GM18870 (cell line): Measurements from ENCODE around the gene WDR38.

Experiments
- ATAC-seq: cut with Tn5 transposase; IDR thresholded peaks from one replicate; pipeline ENCODE4 v1.9.1; 2021; ENCODE audit warnings: moderate library complexity; ENCODE audit not compliant: unreplicated experiment

Gene WDR38

GRCh38 chr9:124880501-124880900 is 27.2 kb downstream of the WDR38 start:
- no peak for ATAC-seq

- no peak for ATAC-seq
These were observed 28.0 kb downstream of the WDR38 start for GRCh38 chr9:124881138-124881743.

- ATAC-seq = no peak
These were observed 29.0 kb downstream of the WDR38 start for GRCh38 chr9:124882231-124882630.

GRCh38 chr9:124884376-124884775 is 31.1 kb downstream of the WDR38 start:
- ATAC-seq = no peak

GRCh38 chr9:124885551-124885950 is 32.3 kb downstream of the WDR38 start:
- ATAC-seq = no peak

- no peak for ATAC-seq
These were observed 33.2 kb downstream of the WDR38 start for GRCh38 chr9:124886461-124886860.

GRCh38 chr9:124886866-124887492 is 33.7 kb downstream of the WDR38 start:
- ATAC-seq = no peak

GRCh38 chr9:124887832-124888231 is 34.6 kb downstream of the WDR38 start:
- ATAC-seq = no peak

GRCh38 chr9:124889006-124889405 is 35.7 kb downstream of the WDR38 start:
- no peak for ATAC-seq

GRCh38 chr9:124890179-124890578 is 36.9 kb downstream of the WDR38 start:
- no peak for ATAC-seq

- ATAC-seq = no peak
These were observed 40.9 kb downstream of the WDR38 start for GRCh38 chr9:124894035-124894740.

GRCh38 chr9:124894741-124895170 is 41.5 kb downstream of the WDR38 start:
- ATAC-seq = no peak

- no peak for ATAC-seq
These were observed 44.6 kb downstream of the WDR38 start for GRCh38 chr9:124897570-124898460.

GRCh38 chr9:124899845-124900244 is 46.6 kb downstream of the WDR38 start:
- ATAC-seq = no peak

- ATAC-seq = no peak
These were observed 53.7 kb downstream of the WDR38 start for GRCh38 chr9:124906966-124907365.
